Measurements from ENCODE around the gene VWA5A. TPM values are rescaled to one million over a fixed set of nuclear protein-coding genes. Genes with fewer than 3 reads are reported as not detected.

VWA5A gene
- total and polyA plus RNA-seq, 2 experiments from 2014 or later, result 7.5 to 8.2 TPM

DNA sequence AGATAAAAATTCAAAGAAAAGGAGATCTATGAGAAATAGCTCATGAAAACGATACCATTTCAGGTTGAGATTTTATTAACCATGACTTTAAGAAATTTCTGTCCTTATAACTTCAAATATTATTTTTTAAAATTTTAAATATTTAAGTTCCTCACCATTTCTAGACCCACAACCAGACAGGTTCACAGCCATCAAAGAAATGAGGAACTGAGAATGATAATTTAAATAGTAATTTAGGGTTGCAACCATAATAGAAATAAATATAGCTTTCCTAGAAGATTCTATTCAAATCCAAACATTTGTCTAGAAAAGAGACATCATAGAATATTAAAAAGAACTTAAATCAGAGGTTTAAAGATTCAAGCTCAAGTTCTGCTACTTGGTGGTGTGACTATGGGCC is 5.9 kb upstream of the VWA5A start:
- H3K79me2 ChIP-seq (ENCODE audit: insufficient read depth), result no peaks in the 10 kb centered on the region
- no peaks in the 10 kb centered on the region for H3F3A ChIP-seq (ENCODE audit: insufficient read depth)
- H2AFZ ChIP-seq, result no peak overlapping the region
- H3K9me2 ChIP-seq (ENCODE audit: insufficient read depth), result no peaks in the 10 kb centered on the region
- no peak overlapping the region for H3K9ac ChIP-seq
- no peak overlapping the region for H3K4me2 ChIP-seq (ENCODE audit: unreplicated experiment)
- DNase-seq, result no peak
- no peaks in the 10 kb centered on the region for H4K20me1 ChIP-seq (ENCODE audit: insufficient read depth)
- TF ChIP-seq EZH2 (IDR thresholded peaks at IDR 0.05; ENCODE audit: insufficient read depth, poor library complexity, severe bottlenecking), result no peak
- no peak for TF ChIP-seq EZH2phosphoT487 (IDR thresholded peaks at IDR 0.05; ENCODE audit: insufficient read depth, low read depth)
- H3K9me3 ChIP-seq (ENCODE audit: low read depth), result no peaks in the 10 kb centered on the region
- no peaks in the 10 kb centered on the region for H3K4me1 ChIP-seq (ENCODE audit: insufficient read depth)
- peaks cover 4% of the 10 kb centered on the region; the same call in 1 of the 2 replicates for H3K27me3 ChIP-seq (replicated peaks; ENCODE audit: insufficient read depth)
- 68 to 73% methylated on average over 1 of the region's 1 CpG for WGBS, 2 experiments (ENCODE audit: low coverage in 1 of 2, low lambda C conversion rate in 2 of 2, missing lambda C conversion rate in 2 of 2)
- H3K27ac ChIP-seq, result no peak overlapping the region
- in situ Hi-C loops (cut with MboI), result no loop called here
- no peak overlapping the region for H3K4me3 ChIP-seq
- no peaks in the 10 kb centered on the region for H3K36me3 ChIP-seq (ENCODE audit: low read depth)

- in situ Hi-C loops (cut with MboI), result no loop called here
- Histone ChIP-seq H3K79me2 (ENCODE audit: insufficient read depth) (no peaks in the 10 kb centered on the region), H3K9me3 (ENCODE audit: low read depth) (no peaks in the 10 kb centered on the region), H3K27me3 (replicated peaks; ENCODE audit: insufficient read depth) (peaks cover 4% of the 10 kb centered on the region; the same call in 1 of the 2 replicates), H3F3A (ENCODE audit: insufficient read depth) (no peaks in the 10 kb centered on the region), H3K36me3 (ENCODE audit: low read depth) (no peaks in the 10 kb centered on the region), H4K20me1 (ENCODE audit: insufficient read depth) (no peaks in the 10 kb centered on the region), H3K27ac (no peak overlapping the region), H3K4me3 (no peak overlapping the region), H3K4me1 (ENCODE audit: insufficient read depth) (peaks cover 6% of the 10 kb centered on the region; the same call in 1 of the 2 replicates), H3K9ac (no peak overlapping the region), H3K9me2 (ENCODE audit: insufficient read depth) (no peaks in the 10 kb centered on the region), H2AFZ (no peak overlapping the region), H3K4me2 (ENCODE audit: unreplicated experiment) (no peak overlapping the region)
- DNase-seq, result no peak
- no peak for TF ChIP-seq EZH2phosphoT487 (IDR thresholded peaks at IDR 0.05; ENCODE audit: insufficient read depth, low read depth)
- no peak for TF ChIP-seq EZH2 (IDR thresholded peaks at IDR 0.05; ENCODE audit: insufficient read depth, poor library complexity, severe bottlenecking)
Observed at GRCh38 chr11:124110201-124110600, 5.0 kb upstream of the VWA5A start.

GRCh38 chr11:124113890-124114289 is 1.4 kb upstream of the VWA5A start:
- 49 to 53% methylated on average over 4 of the region's 4 CpGs for WGBS, 2 experiments (ENCODE audit: low coverage in 1 of 2, low lambda C conversion rate in 2 of 2, missing lambda C conversion rate in 2 of 2)
- peaks cover 15% of the 10 kb centered on the region for H3K4me1 ChIP-seq (ENCODE audit: insufficient read depth)
- DNase-seq, result peak; percentile 31
- no peak overlapping the region; the same call in 1 of the 2 replicates for H2AFZ ChIP-seq
- H3K4me3 ChIP-seq, result no peak overlapping the region
- no peak overlapping the region for H3K4me2 ChIP-seq (ENCODE audit: unreplicated experiment)
- H3F3A ChIP-seq (ENCODE audit: insufficient read depth), result no peaks in the 10 kb centered on the region
- H3K9me2 ChIP-seq (ENCODE audit: insufficient read depth), result no peaks in the 10 kb centered on the region
- no peak for TF ChIP-seq EZH2 (IDR thresholded peaks at IDR 0.05; ENCODE audit: insufficient read depth, poor library complexity, severe bottlenecking)
- no peak for TF ChIP-seq EZH2phosphoT487 (IDR thresholded peaks at IDR 0.05; ENCODE audit: insufficient read depth, low read depth)
- in situ Hi-C loops (cut with MboI), result no loop called here
- H3K9ac ChIP-seq, result no peak overlapping the region
- no peaks in the 10 kb centered on the region for H4K20me1 ChIP-seq (ENCODE audit: insufficient read depth)
- no peaks in the 10 kb centered on the region for H3K9me3 ChIP-seq (ENCODE audit: low read depth)
- H3K79me2 ChIP-seq (ENCODE audit: insufficient read depth), result no peaks in the 10 kb centered on the region
- no peaks in the 10 kb centered on the region for H3K36me3 ChIP-seq (ENCODE audit: low read depth)
- H3K27ac ChIP-seq, result no peak overlapping the region
- H3K27me3 ChIP-seq (replicated peaks; ENCODE audit: insufficient read depth), result no peaks in the 10 kb centered on the region

DNA sequence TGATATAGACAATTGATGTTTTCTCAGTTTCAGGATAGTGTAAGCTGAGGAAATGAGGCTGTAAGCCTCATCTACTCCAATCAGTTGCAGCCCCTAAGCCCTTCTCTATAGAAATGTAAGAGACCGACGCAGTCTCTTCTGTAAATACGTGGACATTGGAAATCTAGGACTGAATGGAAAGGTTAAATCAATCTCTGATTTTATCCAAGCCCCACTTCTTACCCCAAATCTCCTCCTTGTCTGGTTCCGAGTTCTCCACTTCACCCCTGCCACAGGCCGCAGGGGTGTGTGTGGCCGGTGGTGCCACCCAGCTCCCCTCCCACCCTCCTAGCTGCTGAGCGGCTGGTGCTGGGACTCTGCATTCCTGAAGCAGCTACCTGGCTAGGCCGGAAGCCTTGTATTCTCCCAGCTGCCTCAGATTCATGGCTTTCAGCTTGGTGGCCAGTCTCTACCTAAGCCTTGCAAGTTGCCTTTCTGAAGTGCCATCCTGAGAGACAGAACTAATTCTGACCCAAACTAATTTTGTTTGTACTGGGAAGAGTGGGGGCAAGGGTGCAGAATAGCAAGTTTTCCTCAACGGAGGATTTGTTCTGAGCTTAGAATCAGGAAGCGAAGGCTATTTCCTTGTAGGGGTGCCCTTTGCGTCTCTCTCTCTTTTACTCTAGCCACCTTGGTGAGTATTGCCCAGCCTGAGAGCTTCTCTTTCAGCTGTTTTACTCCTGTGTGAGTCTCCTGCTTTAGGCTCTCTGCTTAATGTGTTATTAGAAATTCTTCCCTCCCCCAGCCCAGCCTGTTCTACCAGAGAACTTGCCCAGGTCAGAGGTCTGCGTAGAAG is 749 bp downstream of the VWA5A start:
- Histone ChIP-seq H3K9ac (peak overlapping the region; percentile 59), H3F3A (ENCODE audit: insufficient read depth) (no peaks in the 10 kb centered on the region)
- DNase-seq, result no peak

More for the DNA sequence above, 749 bp downstream of the VWA5A start:
- Histone ChIP-seq H3K9me3 (ENCODE audit: low read depth) (no peaks in the 10 kb centered on the region), H3K36me3 (ENCODE audit: low read depth) (no peaks in the 10 kb centered on the region), H3K4me3 (peak overlapping the region; percentile 80), H3K27me3 (replicated peaks; ENCODE audit: insufficient read depth) (no peaks in the 10 kb centered on the region), H3K4me2 (ENCODE audit: unreplicated experiment) (peak overlapping the region; percentile 66), H3K4me1 (ENCODE audit: insufficient read depth) (peaks cover 15% of the 10 kb centered on the region), H3K27ac (no peak overlapping the region), H3K79me2 (ENCODE audit: insufficient read depth) (no peaks in the 10 kb centered on the region), H3K9me2 (ENCODE audit: insufficient read depth) (no peaks in the 10 kb centered on the region), H2AFZ (peak overlapping the region; percentile 79), H4K20me1 (ENCODE audit: insufficient read depth) (no peaks in the 10 kb centered on the region)
- WGBS, 2 experiments (ENCODE audit: low coverage in 1 of 2, low lambda C conversion rate in 2 of 2, missing lambda C conversion rate in 2 of 2), result 20 to 25% methylated on average over 12 of the region's 12 CpGs
- TF ChIP-seq EZH2 (IDR thresholded peaks at IDR 0.05; ENCODE audit: insufficient read depth, poor library complexity, severe bottlenecking) (no peak), EZH2phosphoT487 (IDR thresholded peaks at IDR 0.05; ENCODE audit: insufficient read depth, low read depth) (no peak)
- in situ Hi-C loops (cut with MboI), result no loop called here

Data from GM23248 (cell line).